Measurements from ENCODE around the gene ERBB4.

ERBB4 gene

GRCh38 chr2:211879323-211879722 is 659.3 kb downstream of the ERBB4 start:
- peak in 1 of 2 experiments; percentile 12 for DNase-seq

GRCh38 chr2:211877061-211877460 is 661.5 kb downstream of the ERBB4 start:
- DNase-seq = no peak

GRCh38 chr2:211875488-211875887 is 663.1 kb downstream of the ERBB4 start:
- no peak for DNase-seq

DNA sequence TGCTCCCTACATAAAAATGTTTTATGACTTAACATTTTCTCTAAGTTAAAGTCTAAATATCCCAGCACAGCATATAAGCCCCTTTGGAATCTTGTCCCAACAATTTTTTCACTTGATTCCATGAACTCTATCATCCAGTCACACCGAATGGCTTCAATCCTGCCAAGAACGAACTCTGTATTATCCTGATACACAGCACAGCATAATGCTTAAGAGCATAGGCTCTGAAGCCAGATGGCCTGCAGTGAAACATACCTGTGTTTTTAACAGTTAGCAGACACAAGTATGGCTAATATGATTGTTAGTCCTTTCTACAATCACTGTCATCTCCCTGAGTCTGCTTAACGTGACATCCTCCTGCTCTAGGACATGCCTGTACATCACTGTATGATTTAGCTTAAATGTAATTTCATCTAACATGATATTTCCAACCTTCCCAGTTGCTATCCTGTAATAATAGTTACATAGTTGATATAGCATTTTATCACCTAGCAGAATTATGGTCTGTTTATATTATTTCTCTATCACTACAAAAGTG is 669.5 kb downstream of the ERBB4 start:
- DNase-seq = no peak

- peak; percentile 4 for DNase-seq
Measured at GRCh38 chr2:211867845-211868451, 670.7 kb downstream of the ERBB4 start.

- DNase-seq = no peak
Measured at GRCh38 chr2:211864328-211864727, 674.3 kb downstream of the ERBB4 start.

- DNase-seq = no peak
Measured at GRCh38 chr2:211860224-211860623, 678.4 kb downstream of the ERBB4 start.

GRCh38 chr2:211854832-211855231 is 683.8 kb downstream of the ERBB4 start:
- no peak for DNase-seq

DNA sequence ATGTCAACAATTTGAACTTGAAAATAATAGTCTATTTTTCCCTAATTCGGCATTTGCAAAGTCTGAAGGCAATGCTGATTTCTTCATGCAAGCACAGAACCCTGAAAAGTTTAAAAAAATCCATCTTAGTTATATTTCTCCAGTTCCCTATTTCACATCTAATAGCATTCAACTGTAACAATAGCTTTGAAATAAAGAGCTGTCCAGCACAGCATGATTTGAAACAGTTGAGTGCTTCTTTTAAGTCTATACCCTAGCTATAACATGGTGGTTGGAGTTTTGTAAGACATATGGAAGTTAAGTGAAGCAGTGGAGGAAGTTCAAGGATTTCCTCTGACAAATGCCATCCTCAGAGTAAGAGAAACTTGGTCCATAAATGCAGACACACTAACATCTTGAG is 691.9 kb downstream of the ERBB4 start:
- peak in 1 of 2 experiments; percentile 6 for DNase-seq

GRCh38 chr2:211846036-211846400 is 692.6 kb downstream of the ERBB4 start:
- DNase-seq = no peak

DNA sequence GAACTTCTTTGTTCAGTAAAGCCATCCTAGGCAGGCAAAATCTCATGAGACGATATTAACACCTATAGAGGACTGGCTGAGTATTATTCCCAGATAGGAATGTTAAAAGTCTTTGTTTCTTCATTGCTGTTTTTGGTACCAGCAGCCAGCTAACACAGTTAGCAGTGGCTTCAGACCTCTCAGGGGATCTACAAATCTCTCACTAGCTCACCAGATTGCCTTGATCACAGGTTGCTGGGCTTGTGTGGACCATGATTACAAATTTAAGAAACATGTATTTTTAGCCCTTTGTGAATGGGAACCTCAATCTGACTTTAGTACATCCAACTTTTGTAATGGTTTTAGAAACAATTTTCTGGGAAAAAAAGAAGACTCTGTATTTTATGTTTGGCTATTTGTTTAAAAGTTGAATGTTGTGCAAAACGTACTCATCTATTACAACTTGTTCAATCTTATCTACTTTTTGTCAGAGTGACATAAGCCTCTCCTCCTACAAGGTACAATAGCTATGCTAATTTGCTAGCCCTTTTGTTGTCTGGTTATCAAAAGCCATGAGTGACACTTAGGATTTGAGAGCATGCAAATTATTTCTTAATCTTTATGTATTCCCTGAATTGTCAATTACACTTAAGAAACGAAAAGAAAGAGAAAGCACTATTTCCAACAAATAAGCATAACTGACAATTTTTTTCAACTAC is 693.1 kb downstream of the ERBB4 start:
- no peak for DNase-seq

DNA sequence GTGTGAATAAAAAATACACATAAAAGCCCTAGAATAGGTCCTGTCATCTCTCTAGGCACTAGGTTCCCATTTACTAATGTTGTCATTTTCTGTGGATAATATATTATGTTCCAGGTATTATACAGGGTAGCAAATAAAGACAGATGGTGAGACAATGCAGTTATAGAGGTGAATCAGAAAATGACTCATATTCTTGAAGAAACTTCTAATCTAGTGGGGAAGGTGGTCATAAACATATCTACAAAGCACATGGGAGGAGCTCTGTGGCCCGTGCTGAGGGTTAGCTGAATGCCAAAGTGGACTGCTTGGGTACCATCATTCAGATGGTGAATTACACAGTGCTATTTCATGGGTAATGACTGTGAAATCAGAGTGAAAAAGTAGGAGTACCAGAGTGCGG is 700.9 kb downstream of the ERBB4 start:
- no peak for DNase-seq

GRCh38 chr2:211837206-211837605 is 701.4 kb downstream of the ERBB4 start:
- no peak for DNase-seq

DNA sequence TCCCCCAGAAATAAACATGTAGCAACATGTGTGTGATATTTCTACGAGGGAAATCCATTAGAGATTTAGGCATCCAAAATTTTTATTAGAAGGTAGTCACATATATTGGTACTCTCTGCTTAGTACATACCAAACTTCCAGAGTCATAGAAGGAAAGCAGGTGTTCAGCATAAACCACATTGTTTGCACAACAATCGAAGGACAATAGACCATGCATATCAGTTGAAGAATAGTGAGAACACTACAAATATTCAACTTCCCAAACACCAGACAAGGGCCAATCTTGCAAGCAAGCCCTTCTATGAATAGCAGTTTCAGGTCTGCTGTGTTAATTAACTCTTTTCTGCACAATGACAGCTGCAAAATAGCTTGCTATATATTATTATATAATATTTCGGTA is 702.2 kb downstream of the ERBB4 start:
- no peak for DNase-seq

GRCh38 chr2:211835695-211836094 is 702.9 kb downstream of the ERBB4 start:
- DNase-seq = no peak

GRCh38 chr2:211833582-211834279 is 704.9 kb downstream of the ERBB4 start:
- DNase-seq = no peak

GRCh38 chr2:211829725-211830124 is 708.9 kb downstream of the ERBB4 start:
- no peak for DNase-seq

- no peak for DNase-seq
Measured at GRCh38 chr2:211823886-211824479, 714.6 kb downstream of the ERBB4 start.

GRCh38 chr2:211822686-211823335 is 715.8 kb downstream of the ERBB4 start:
- DNase-seq = no peak

DNA sequence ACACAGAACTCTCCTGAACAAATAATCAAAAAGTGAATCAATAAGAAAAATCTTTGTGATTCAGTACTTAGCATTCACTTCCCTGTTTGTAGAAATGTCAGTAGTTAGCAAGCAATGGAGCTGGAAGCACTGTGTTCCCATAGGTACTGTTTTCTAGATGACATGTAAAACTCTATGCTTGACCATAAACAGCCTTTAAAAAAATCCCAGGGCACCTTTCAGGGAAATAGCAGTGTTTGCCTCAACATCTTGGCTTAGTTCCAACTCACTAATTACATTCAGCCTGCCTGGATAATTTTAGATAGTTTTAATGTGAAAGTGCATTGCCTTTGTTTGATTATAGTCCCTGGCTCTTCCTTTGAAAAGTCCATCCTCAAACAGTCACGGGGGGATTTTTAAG is 721.8 kb downstream of the ERBB4 start:
- no peak for DNase-seq

GRCh38 chr2:211812587-211812986 is 726.0 kb downstream of the ERBB4 start:
- DNase-seq = no peak

DNA sequence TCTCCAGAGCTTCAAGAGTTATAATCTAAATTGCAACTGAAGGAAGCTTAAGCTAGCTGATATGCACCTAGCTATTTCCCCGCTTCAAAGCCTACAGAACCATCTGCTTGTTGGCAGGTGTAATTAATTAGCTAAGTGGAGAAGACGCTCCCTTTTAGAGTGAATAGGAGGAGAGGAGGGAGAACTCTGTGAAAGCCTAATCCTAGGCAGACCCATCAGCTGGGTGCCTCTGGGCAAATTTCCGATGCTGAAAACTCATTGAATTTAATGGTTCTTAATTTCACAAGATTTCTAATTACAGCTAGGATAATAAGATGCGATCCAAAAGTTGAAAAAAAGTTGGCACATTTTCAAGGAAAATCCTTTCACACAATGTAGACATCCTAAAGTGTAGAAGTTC is 735.9 kb downstream of the ERBB4 start:
- no peak for DNase-seq

- no peak for DNase-seq
Measured at GRCh38 chr2:211800001-211800400, 738.6 kb downstream of the ERBB4 start.
